Panc1 (cell line): ENCODE data around the gene NUP93. TPM values are rescaled to one million over a fixed set of nuclear protein-coding genes. Genes with fewer than 3 reads are reported as not detected.

Experiments
- ATAC-seq: fragments of 200-7000 bp; cut with Tn5 transposase; 2 replicates; pipeline ENCODE4 v1.9.1; 2020; ENCODE audit warnings: mild to moderate bottlenecking, moderate library complexity
- BruUV-seq: library from RNA; stranded (reverse); fragments of 400-500 nt; replicated peaks from 2 replicates; lab custom pipeline; 2021; lab: Mats Ljungman, UMichigan
- CTCF ChIA-PET: fragments of 300-600 bp; sonication (Branson Sonifier 250); formaldehyde crosslinking; loops from one replicate; lab custom pipeline; 2022; ENCODE audit warnings: antibody characterized with exemption; lab: Charles Lee
- POLR2A ChIA-PET: fragments of 300-600 bp; sonication (Branson Sonifier 250); formaldehyde crosslinking; loops from one replicate; lab custom pipeline; 2022; ENCODE audit warnings: antibody characterized with exemption; lab: Charles Lee
- DNase-seq: peaks from one replicate; pipeline ENCODE4 v3.0.0-alpha.2; 2010; ENCODE audit warnings: low read depth, low spot score
- H3K27ac ChIP-seq: 2 replicates; pipeline ENCODE4 v1.5.1; 2011; ENCODE audit warnings: mild to moderate bottlenecking, low read length, inconsistent platforms
- H3K27me3 ChIP-seq: fragments of 200-500 bp; sonication (Bioruptor generic); 2 replicates; pipeline ENCODE4 v1.6.0; 2014; ENCODE audit warnings: low read length, inconsistent platforms; ENCODE audit not compliant: control insufficient read depth, insufficient read depth
- H3K36me3 ChIP-seq: fragments of 200-500 bp; sonication (Bioruptor generic); 2 replicates; pipeline ENCODE4 v1.5.1; 2014; ENCODE audit warnings: inconsistent platforms, mild to moderate bottlenecking, low read length, moderate library complexity; ENCODE audit not compliant: control insufficient read depth, insufficient read depth
- H3K4me1 ChIP-seq: 2 replicates; pipeline ENCODE4 v1.5.1; 2011; ENCODE audit warnings: inconsistent platforms, mild to moderate bottlenecking, low read length, moderate library complexity; ENCODE audit not compliant: control insufficient read depth, insufficient read depth
- H3K4me3 ChIP-seq, 2 experiments: 2 replicates each; pipeline ENCODE4 v1.5.1; 2011 to 2012; ENCODE audit warnings: low read depth in 2 of 2, low read length in 2 of 2, mild to moderate bottlenecking in 2 of 2, inconsistent platforms in 1 of 2, moderate library complexity in 1 of 2
- H3K9me3 ChIP-seq: fragments of 200-500 bp; sonication (Bioruptor generic); 2 replicates; pipeline ENCODE4 v1.5.1; 2014; ENCODE audit warnings: low read depth, mild to moderate bottlenecking, inconsistent platforms, low read length, moderate library complexity; ENCODE audit not compliant: control insufficient read depth, insufficient read depth
- POLR2AphosphoS5 ChIP-seq: IDR thresholded peaks from 2 replicates; pipeline ENCODE4 v1.6.1; 2012; ENCODE audit warnings: mild to moderate bottlenecking, low read depth, low read length, moderate library complexity
- SIN3A ChIP-seq: IDR thresholded peaks from 2 replicates; pipeline ENCODE4 v1.6.1; 2012; ENCODE audit warnings: low read depth, mild to moderate bottlenecking, low read length, moderate library complexity, borderline replicate concordance; ENCODE audit not compliant: insufficient read depth
- TCF7L2 ChIP-seq: IDR thresholded peaks from 2 replicates; pipeline ENCODE4 v1.6.1; 2011; ENCODE audit warnings: mild to moderate bottlenecking, low read depth, low read length, inconsistent platforms
- in situ Hi-C: cut with HindIII; loops from 2 replicates; pipeline ENCODE4 v1.10.0; 2016; ENCODE audit warnings: low sequenced_read_pairs, low pct_unique_long_range_greater_than_20kb
- intact Hi-C: fragments of 100-400 bp; cut with micrococcal nuclease; formaldehyde crosslinking; loops from one replicate; pipeline ENCODE4 v1.10.0; 2022; ENCODE audit not compliant: unreplicated experiment
- total RNA-seq: library from RNA; stranded (reverse); gene quantifications from one replicate; pipeline ENCODE4 v1.2.1, GENCODE V29; 2021; ENCODE audit not compliant: unreplicated experiment
- TF ChIP-seq, protein P1 (sequence below): fragments of 450-650 bp; IDR thresholded peaks from 2 replicates; pipeline ENCODE4 v1.5.1; 2017; ENCODE audit warnings: mild to moderate bottlenecking
- TF ChIP-seq, protein P2 (sequence below), 2 experiments: IDR thresholded peaks; 2 replicates each; pipeline ENCODE4 v1.6.1; 2011 to 2012; ENCODE audit warnings: low read depth in 2 of 2, control low read depth in 1 of 2, low read length in 1 of 2, mild to moderate bottlenecking in 1 of 2, moderate library complexity in 1 of 2; ENCODE audit not compliant: insufficient read depth in 1 of 2

The NUP93 gene
- total RNA-seq, 1 experiment from 2014 or later, result 88.5 TPM

DNA sequence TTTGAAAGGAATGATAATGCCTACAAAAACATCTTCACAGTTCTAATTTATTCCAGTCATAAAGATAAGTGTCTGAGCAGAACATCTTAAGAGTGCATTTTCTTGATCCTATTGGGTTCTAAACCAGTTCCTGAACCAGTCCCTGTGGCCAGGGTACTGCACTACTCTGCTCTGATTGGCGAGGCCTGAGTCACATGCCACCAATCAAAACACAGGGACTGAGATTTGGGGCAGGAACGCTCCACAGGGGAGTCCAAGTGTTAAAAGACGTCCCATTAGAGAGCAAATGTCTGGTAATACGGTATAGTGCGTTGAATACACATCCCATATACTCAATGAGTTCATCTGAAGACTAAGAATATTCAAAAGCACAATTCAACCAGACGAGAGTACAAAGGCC lies 3.0 kb upstream of the NUP93 start:
- ATAC-seq (no peak), DNase-seq (no peak)
- Histone ChIP-seq H3K27ac (no peak overlapping the region), H3K27me3 (no peaks in the 10 kb centered on the region), H3K4me3 (no peak overlapping the region), H3K9me3 (no peaks in the 10 kb centered on the region), H3K4me1 (peaks cover 6% of the 10 kb centered on the region; the same call in 1 of the 2 replicates), H3K36me3 (no peaks in the 10 kb centered on the region; the same call in 1 of the 2 replicates)
- CTCF ChIA-PET, result no interaction called here
- no TSS peak for BruUV-seq
- intact Hi-C loops (no loop called here), in situ Hi-C loops (no loop called here)
- POLR2A ChIA-PET, result interaction anchor here (0.6 kb wide), 1 partner anchor 131 kb away, joined by 3 read pairs; no protein-coding TSS in a partner anchor
- TF ChIP-seq SIN3A (no peak), TCF7L2 (no peak), POLR2AphosphoS5 (no peak)
- TF ChIP-seq, protein P1, sequence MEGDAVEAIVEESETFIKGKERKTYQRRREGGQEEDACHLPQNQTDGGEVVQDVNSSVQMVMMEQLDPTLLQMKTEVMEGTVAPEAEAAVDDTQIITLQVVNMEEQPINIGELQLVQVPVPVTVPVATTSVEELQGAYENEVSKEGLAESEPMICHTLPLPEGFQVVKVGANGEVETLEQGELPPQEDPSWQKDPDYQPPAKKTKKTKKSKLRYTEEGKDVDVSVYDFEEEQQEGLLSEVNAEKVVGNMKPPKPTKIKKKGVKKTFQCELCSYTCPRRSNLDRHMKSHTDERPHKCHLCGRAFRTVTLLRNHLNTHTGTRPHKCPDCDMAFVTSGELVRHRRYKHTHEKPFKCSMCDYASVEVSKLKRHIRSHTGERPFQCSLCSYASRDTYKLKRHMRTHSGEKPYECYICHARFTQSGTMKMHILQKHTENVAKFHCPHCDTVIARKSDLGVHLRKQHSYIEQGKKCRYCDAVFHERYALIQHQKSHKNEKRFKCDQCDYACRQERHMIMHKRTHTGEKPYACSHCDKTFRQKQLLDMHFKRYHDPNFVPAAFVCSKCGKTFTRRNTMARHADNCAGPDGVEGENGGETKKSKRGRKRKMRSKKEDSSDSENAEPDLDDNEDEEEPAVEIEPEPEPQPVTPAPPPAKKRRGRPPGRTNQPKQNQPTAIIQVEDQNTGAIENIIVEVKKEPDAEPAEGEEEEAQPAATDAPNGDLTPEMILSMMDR, result no peak
- TF ChIP-seq, protein P2, sequence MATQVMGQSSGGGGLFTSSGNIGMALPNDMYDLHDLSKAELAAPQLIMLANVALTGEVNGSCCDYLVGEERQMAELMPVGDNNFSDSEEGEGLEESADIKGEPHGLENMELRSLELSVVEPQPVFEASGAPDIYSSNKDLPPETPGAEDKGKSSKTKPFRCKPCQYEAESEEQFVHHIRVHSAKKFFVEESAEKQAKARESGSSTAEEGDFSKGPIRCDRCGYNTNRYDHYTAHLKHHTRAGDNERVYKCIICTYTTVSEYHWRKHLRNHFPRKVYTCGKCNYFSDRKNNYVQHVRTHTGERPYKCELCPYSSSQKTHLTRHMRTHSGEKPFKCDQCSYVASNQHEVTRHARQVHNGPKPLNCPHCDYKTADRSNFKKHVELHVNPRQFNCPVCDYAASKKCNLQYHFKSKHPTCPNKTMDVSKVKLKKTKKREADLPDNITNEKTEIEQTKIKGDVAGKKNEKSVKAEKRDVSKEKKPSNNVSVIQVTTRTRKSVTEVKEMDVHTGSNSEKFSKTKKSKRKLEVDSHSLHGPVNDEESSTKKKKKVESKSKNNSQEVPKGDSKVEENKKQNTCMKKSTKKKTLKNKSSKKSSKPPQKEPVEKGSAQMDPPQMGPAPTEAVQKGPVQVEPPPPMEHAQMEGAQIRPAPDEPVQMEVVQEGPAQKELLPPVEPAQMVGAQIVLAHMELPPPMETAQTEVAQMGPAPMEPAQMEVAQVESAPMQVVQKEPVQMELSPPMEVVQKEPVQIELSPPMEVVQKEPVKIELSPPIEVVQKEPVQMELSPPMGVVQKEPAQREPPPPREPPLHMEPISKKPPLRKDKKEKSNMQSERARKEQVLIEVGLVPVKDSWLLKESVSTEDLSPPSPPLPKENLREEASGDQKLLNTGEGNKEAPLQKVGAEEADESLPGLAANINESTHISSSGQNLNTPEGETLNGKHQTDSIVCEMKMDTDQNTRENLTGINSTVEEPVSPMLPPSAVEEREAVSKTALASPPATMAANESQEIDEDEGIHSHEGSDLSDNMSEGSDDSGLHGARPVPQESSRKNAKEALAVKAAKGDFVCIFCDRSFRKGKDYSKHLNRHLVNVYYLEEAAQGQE (IDR thresholded peaks at IDR 0.05; ENCODE audit: insufficient read depth in 1 of 2, low read depth in 2 of 2, low read length in 1 of 2), result no peak

DNA sequence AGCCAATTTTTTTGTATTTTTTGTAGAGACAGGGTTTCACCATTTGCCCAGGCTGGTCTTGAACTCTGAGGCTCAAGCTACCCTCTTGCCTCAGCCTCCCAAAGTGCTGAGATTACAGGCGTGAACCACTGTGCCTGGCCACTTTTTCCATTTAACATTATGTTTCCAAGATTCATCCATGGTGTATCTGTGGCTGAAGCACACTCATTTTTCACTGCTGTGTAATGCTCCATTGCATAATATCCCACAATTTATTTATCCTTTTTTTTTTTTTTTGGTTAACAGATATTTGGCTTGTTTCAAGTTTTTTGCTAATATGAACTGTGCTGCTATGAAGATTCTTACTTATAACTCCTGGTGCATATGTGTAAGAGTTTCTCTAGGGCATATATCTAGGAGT lies 1.9 kb upstream of the NUP93 start:
- no peak overlapping the region for H3K27ac ChIP-seq
- no peaks in the 10 kb centered on the region for H3K9me3 ChIP-seq
- POLR2A ChIA-PET, result no interaction called here
- intact Hi-C loops (no loop called here), in situ Hi-C loops (no loop called here)
- BruUV-seq, result no TSS peak
- peaks cover 9% of the 10 kb centered on the region; the same call in 1 of the 2 replicates for H3K4me1 ChIP-seq
- no peaks in the 10 kb centered on the region; the same call in 1 of the 2 replicates for H3K36me3 ChIP-seq
- TF ChIP-seq POLR2AphosphoS5 (no peak), SIN3A (no peak), TCF7L2 (no peak)
- TF ChIP-seq, protein P1, result no peak
- TF ChIP-seq, protein P2 (IDR thresholded peaks at IDR 0.05; ENCODE audit: insufficient read depth in 1 of 2, low read depth in 2 of 2, low read length in 1 of 2), result no peak
- DNase-seq (no peak), ATAC-seq (no peak)
- H3K4me3 ChIP-seq, result no peak overlapping the region
- H3K27me3 ChIP-seq, result no peaks in the 10 kb centered on the region
- CTCF ChIA-PET, result no interaction called here
